NK-92 (cell line): Measurements from ENCODE around the gene CCDC97.
"Not testable (repeated sequence)": the region's sequence is repeated elsewhere in the genome, so short reads cannot be mapped to it uniquely, and the experiment has no call there.

ENCODE experiments used
- DNase-seq: peaks from one replicate; lab custom pipeline; 2025; ENCODE audit not compliant: unreplicated experiment; lab: John Stamatoyannopoulos, UW

Gene CCDC97

DNA sequence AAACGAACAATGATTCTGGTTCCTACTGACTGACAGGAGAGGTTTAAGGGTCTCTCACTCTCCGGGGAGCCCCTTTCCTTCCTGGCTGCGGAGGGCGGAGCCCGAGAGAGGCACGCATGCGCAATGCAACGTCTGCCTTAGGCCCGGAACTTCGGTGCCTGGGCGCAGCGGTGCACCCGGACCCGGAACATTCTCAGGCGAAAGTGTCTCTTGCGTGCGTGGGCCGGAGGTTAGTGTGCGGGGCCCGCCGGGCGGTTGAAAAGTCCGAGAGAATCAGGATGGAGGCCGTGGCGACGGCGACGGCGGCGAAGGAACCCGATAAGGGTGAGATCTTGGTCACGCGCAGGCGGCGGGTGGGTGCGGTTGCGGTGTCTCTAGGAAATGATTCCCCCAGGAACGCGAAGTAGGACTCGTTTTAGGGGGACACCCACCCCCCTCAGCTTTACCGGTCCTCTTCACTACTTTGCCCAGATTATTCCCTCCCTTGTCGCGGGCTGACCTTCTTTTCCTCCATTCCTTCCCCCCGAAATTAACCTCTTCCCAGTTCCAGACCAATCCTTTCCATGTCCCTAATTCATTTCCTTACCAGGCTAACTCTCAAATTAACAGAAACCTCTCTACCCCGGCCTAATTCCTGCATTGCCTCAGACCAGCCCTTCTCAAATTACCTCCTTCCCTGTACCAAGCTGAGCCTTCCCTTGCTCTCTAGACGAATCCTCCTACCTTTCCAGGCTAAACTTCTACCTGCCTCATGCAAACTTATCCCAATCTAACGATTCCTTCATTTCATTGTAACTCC lies at the start of gene CCDC97:
TSS of gene CCDC97 (plus strand) at position 140 of the 799 bp plus-strand sequence. CDS start at position 279, 139 bp downstream.
- no peak for DNase-seq

DNA sequence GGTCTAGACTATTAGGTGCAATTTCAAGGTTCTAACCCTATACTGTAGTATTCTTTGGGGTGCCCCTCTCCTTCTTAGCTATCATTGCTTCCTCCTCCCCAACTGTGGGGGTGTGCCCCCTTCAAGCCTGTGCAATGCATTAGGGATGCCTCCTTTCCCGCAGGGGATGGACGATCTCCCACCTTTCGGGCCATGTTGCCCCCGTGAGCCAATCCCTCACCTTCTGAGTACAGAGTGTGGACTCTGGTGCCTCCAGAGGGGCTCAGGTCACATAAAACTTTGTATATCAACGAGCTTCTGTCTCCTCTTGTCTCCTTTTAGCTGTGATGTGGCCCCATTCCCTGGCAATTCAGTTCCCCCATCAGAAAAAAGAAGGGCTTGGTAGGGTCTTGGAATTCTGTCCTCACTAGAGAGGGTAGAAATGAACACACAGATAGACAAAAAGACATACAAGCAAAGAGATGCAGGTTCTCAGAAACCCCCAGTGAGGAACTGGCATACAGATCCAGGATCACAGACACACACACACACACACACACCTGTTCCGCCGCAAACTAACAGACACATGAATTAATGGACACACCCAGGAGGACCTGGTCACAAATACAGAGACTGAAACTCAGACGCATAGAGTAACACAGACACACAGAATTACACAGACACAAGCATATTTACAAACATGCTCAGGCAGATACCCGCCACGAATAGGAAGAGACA lies 48.3 kb upstream of the CCDC97 start:
- DNase-seq: no peak

- peak; percentile 39 for DNase-seq
Observed at GRCh38 chr19:41263042-41263849, 46.7 kb upstream of the CCDC97 start.

- DNase-seq: peak; percentile 99
Observed at GRCh38 chr19:41263850-41264580, 46.0 kb upstream of the CCDC97 start, which contains the start of gene HNRNPUL1. Gene HNRNPUL1 (plus strand): TSS chr19:41264372. CDS start chr19:41264504, 132 bp downstream.

- DNase-seq: no peak
Observed at GRCh38 chr19:41264581-41265394, 45.2 kb upstream of the CCDC97 start.

DNA sequence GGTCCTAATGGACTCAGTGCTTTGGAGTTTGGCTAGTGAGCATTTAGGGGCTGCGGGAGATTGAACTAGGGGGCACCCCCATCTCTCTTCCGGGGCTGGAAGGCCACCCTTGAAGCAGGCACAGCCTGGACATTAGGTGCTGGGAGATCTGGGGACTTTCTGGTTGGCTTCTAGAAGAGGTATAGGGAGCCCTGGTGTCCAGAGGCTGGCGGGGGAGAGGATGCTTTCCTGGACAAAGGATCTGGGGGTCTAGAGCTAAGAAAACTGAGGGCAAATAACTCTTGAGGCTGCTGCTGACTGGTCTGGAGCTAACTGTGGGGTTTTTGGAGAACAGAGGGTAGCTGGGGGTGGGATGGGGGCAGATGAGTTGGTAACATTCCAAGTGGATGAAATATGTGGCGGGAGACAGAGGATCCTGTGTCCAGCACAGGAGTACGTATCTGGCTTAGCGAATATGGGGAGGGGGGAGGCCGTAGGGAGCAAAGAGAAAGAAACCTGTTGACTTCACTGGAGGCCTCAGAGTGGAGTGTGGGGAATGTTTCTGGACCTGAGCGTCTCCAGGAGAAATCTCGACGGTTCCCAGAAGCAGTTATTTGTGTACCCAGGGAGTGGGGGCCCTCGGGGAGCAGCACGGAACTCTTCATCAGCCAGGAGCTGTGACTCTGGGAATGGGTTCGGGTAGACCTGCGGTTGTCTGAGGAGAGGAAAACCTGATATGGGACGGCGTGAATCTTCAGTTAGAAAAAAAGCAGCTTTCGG lies 44.4 kb upstream of the CCDC97 start:
- DNase-seq: no peak

- no peak for DNase-seq
Observed at GRCh38 chr19:41269055-41269454, 40.9 kb upstream of the CCDC97 start.

DNA sequence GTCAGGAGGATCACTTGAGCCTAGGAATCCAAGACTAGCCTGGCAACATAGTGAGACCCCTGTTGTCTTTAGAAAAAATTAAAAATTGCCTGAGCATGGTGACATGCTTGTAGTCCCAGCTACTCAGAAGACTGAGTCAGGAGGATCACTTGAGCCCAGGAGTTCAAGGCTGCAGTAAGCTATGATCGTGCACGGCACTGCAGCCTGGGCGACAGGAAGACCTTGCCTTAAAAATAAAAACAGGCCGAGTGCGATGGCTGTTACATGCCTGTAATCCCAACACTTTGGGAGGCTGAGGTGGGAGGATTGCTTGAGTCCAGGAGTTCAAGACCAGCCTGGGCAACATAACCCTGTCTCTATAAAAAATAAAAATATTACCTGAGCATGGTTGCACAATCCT lies 40.4 kb upstream of the CCDC97 start:
- DNase-seq: no peak

DNA sequence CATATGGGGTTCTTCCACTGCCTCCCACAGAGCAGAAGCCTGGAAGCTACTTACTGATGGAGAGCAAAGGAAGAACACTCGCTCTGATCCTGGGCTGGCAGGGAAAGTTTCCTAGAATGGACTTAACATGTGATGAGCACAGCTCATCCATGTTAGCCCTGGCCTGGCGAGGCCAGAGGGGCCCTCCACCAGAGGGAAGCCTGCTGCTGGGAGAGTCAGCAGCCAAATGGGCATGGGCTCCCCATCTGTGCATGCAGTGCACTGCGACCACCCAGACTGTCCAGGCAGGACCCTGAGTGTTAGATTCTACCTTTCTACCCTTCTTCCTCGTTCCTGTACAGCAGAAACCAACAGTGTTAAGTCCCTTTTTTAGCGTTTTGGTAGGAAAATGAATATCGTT lies 36.9 kb upstream of the CCDC97 start:
- no peak for DNase-seq

DNA sequence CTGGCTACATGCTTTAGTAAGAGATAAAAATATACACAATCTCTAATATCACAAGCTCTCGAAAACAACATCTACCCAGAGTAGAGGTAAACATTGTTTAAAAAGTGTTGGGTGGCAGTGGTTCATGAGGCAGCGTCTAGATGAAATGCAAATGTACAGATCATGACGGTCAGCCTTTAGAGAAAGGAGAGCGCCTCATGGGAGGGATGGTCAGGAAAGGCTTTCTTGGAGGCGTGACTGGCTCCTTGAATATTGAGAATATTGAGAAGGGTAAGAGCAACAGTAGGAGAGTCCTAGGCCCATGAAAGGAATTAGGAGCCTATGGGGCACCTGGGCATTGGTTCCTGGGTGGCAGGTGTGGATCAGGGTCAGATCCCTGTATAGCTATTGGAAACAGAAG lies 35.2 kb upstream of the CCDC97 start:
- no peak for DNase-seq

GRCh38 chr19:41276231-41276630 lies 33.7 kb upstream of the CCDC97 start:
- no peak for DNase-seq

DNA sequence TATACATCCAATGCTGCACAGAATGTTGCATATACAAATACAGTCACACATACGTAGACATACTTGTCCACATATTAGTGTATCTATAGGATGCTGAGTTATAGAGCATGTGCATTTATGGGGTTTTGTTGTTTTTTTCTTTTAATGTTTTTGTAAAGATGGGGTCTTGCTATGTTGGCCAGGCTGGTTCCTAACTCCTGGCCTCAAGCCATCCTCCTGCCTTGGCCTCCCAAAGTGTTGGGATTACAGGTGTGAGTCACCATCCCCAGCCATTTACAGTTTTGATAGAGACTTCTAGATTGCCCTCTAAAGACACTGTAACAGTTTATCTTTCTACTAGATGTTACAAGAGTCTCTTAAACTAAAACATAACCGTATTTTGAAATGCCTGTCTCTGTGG lies 31.5 kb upstream of the CCDC97 start:
- no peak for DNase-seq

DNA sequence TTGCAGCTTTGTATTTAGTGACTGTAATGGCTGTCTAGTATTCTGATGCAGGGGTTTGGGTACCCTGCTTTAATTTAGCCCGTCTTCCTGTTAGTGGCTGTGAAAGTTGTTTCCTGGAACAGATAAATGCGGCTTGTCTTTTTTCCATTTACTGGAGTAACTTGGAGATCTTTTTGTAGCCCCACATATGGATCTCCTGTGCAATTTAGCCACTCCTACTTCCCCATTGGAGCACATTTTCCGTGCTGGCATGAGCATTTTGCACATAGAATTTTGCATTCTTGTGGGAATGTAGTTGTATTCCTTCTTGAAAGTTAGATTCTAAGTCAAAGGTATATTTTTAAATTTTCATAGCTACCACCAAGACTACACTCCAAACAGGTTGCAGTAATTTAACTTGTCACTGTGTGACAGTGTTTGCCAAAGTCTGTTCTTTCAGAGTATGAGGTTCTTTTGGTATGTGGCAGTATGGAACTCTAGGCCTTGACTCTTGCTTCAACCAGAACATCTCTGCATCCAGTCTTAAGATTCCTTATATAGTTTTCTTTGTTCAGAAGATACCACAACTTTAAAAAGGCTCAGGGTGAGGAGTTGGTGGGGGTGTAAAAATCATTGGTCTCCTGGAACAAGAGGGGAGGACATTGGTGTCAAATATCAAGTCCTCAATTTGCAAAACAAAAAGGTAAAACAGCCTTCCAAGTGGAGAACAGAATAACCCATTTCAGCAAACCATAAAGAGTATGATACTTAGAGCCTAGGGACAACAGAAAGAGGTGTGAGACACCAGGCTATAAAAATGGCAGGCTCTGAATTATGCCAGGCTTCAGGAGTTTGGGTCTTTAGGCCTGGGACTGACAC lies 21.1 kb upstream of the CCDC97 start:
- no peak for DNase-seq

DNA sequence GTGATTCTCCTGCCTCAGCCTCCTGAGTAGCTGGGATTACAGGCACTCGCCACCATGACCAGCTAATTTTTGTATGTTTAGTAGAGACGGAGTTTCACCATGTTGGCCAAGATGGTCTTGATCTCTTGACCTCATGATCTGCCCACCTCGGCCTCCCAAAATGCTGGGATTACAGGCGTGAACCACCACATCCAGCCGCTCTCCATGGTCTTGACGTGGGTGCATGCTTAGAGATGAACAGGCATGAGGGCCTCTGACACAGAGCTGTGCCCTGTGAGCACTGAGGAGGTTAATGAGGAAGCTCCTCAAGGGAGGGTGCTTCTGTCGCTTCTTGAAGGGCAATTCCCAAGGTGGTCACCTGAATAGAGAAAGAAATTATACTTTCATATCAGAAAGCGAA lies 20.2 kb upstream of the CCDC97 start:
- DNase-seq: not testable (repeated sequence)

DNA sequence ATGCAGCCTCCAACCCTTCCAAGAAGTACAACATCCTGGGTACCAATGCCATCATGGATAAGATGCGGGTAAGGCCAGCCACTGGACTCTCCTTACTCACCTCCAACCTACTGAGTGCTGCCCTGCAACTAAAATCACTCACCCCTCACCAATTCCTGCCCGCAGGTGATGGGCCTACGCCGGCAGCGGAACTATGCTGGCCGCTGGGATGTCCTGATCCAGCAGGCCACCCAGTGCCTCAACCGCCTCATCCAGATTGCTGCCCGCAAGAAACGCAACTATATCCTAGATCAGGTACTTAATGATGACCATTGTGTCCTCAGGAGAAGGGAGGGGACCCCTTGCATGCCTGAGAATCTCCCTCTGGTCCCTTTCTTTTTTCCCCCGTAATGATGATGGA lies 15.6 kb upstream of the CCDC97 start:
- DNase-seq: no peak

DNA sequence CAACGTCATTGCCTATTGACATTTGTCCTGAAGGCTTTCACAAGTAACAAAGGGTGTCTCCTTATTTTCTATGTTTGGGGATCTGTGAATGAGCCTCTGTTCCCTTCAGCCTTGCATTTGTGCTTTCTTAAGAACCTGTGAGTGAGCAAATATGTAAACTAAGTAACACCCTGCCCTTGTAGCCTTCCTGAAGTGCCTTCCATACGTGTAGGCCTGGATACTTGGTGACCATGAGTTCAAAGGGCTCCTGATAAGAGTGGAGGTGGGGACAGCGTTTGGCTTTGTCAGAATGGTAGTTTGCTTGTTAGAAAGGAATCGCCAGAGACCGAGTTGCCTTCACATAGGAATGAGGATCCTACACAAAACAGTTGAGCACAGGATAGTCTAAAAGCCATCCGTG lies 14.5 kb upstream of the CCDC97 start:
- DNase-seq: no peak

- no peak for DNase-seq
Observed at GRCh38 chr19:41296433-41296871, 13.5 kb upstream of the CCDC97 start.

DNA sequence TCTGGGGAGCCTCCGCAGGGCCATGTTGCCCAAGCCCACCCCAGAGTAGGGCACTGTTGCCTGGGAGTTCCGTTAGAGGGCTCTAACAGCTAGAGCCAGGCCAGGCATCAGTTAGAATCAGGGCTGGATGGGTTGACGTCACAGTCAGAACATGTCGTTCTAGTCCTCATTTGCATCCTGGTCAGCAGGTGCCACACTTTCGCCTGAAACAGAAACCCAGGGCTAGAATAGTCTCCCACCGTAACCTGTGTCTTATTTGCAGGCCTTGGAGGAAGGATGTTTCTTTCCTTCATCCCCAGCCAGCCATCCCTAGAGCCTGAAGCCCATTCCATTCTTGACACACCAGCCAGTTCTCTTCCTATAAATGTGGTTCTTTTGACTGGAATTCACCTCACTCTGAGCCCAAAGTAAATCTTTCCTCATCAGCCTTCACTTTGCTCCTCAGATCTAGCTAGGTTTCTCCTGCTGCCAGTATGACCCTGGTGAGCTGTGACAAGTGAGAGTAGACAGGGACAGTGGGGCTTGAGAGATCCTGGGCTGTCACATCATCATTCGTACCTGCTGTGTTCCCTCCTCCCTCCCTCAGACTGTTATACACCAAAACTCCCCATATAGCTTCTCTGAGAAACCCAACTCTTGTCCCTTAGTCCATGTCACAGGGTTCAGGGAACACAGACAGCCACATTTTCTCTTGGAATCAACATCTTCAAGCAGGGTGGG lies 12.2 kb upstream of the CCDC97 start:
- DNase-seq: no peak
